Keratinocyte (primary cell): ENCODE measurements around the gene ARHGAP4.

Source experiments
- CTCF ChIP-seq, 3 experiments: IDR thresholded peaks in 1 of 3; conservative IDR thresholded peaks in 1 of 3; optimal IDR thresholded peaks in 1 of 3; 2 replicates in 2 of 3; 3 replicates in 1 of 3; pipeline versions ENCODE3 to v1.5.1; 2011; ENCODE audit warnings: low read length in 3 of 3, mild to moderate bottlenecking in 3 of 3, moderate library complexity in 2 of 3, control low read depth in 1 of 3, inconsistent platforms in 1 of 3; ENCODE audit not compliant: insufficient read depth in 2 of 3; ENCODE audit errors: extremely low read depth in 1 of 3
- EZH2 ChIP-seq: IDR thresholded peaks from one replicate; pipeline ENCODE4 v1.6.1; 2012; ENCODE audit warnings: inconsistent platforms, mild to moderate bottlenecking, low read length, moderate library complexity

- TF ChIP-seq CTCF (optimal IDR thresholded peaks at IDR 0.05 in 1 of 3, IDR thresholded peaks at IDR 0.05 in 1 of 3, conservative IDR thresholded peaks at IDR 0.05 in 1 of 3; ENCODE audit: extremely low read depth in 1 of 3, insufficient read depth in 2 of 3, low read length in 3 of 3) (no peak), EZH2 (no peak)
These were observed 701 bp downstream of the ARHGAP4 start for GRCh38 chrX:153925387-153925738.
